Central memory CD8-positive, alpha-beta T cell (primary cell): ENCODE data around the gene CNTN4.

Experiments
- ATAC-seq: fragments of 150-1000 bp; cut with Tn5 transposase; replicated peaks from 2 replicates; pipeline ENCODE4 v1.10.0; 2022; ENCODE audit warnings: mild to moderate bottlenecking, moderate FRiP score, moderate number of reproducible peaks; ENCODE audit not compliant: poor library complexity, severe bottlenecking; ENCODE audit errors: extremely low read depth
- DNase-seq, 2 donors: peaks; one replicate each; pipeline ENCODE4 v3.0.0; 2021; ENCODE audit warnings: low spot score in 2 of 2
- H3K27ac Mint-ChIP-seq: one replicate; pipeline ENCODE4 v1.8.0; 2022; ENCODE audit warnings: low read depth, mild to moderate bottlenecking, moderate library complexity, mixed read lengths
- H3K27me3 Mint-ChIP-seq: one replicate; pipeline ENCODE4 v1.8.0; 2022; ENCODE audit warnings: mixed read lengths
- H3K36me3 Mint-ChIP-seq: one replicate; pipeline ENCODE4 v1.8.0; 2022; ENCODE audit warnings: mild to moderate bottlenecking, moderate library complexity, mixed read lengths; ENCODE audit not compliant: insufficient read depth
- H3K4me1 Mint-ChIP-seq: one replicate; pipeline ENCODE4 v1.8.0; 2022; ENCODE audit warnings: mixed read lengths
- H3K4me3 Mint-ChIP-seq: one replicate; pipeline ENCODE4 v1.8.0; 2022; ENCODE audit warnings: mild to moderate bottlenecking, moderate library complexity, mixed read lengths
- H3K9me3 Mint-ChIP-seq: one replicate; pipeline ENCODE4 v1.8.0; 2022; ENCODE audit warnings: mixed read lengths

Gene CNTN4

GRCh38 chr3:2826453-2826852 is 727.8 kb downstream of the CNTN4 start:
- no peaks in the 10 kb centered on the region for H3K4me1 Mint-ChIP-seq
- no peak overlapping the region for H3K27ac Mint-ChIP-seq
- DNase-seq (no peak), ATAC-seq (no peak)
- no peaks in the 10 kb centered on the region for H3K27me3 Mint-ChIP-seq
- H3K9me3 Mint-ChIP-seq = no peaks in the 10 kb centered on the region
- H3K4me3 Mint-ChIP-seq = no peak overlapping the region
- peaks cover 2% of the 10 kb centered on the region for H3K36me3 Mint-ChIP-seq

GRCh38 chr3:2837239-2837638 is 738.6 kb downstream of the CNTN4 start:
- Mint-ChIP-seq H3K4me3 (no peak overlapping the region), H3K27ac (no peak overlapping the region), H3K36me3 (no peaks in the 10 kb centered on the region), H3K4me1 (no peaks in the 10 kb centered on the region), H3K27me3 (peaks cover 5% of the 10 kb centered on the region), H3K9me3 (no peaks in the 10 kb centered on the region)
- ATAC-seq = no peak
- DNase-seq = no peak

- Mint-ChIP-seq H3K4me3 (no peak overlapping the region), H3K27ac (no peak overlapping the region), H3K36me3 (no peaks in the 10 kb centered on the region), H3K4me1 (no peaks in the 10 kb centered on the region), H3K9me3 (no peaks in the 10 kb centered on the region), H3K27me3 (no peaks in the 10 kb centered on the region)
- DNase-seq = no peak
- ATAC-seq = no peak
Observed at GRCh38 chr3:2837910-2838309, 739.2 kb downstream of the CNTN4 start.

- DNase-seq = no peak
- ATAC-seq = no peak
- Mint-ChIP-seq H3K9me3 (no peaks in the 10 kb centered on the region), H3K27me3 (no peaks in the 10 kb centered on the region), H3K36me3 (no peaks in the 10 kb centered on the region), H3K4me1 (no peaks in the 10 kb centered on the region), H3K4me3 (no peak overlapping the region), H3K27ac (no peak overlapping the region)
Observed at GRCh38 chr3:2838546-2839157, 740.0 kb downstream of the CNTN4 start.

GRCh38 chr3:2839876-2840275 is 741.2 kb downstream of the CNTN4 start:
- Mint-ChIP-seq H3K27ac (no peak overlapping the region), H3K36me3 (no peaks in the 10 kb centered on the region), H3K27me3 (peaks cover 6% of the 10 kb centered on the region), H3K4me3 (no peak overlapping the region), H3K9me3 (peaks cover 6% of the 10 kb centered on the region), H3K4me1 (no peaks in the 10 kb centered on the region)
- DNase-seq (no peak), ATAC-seq (no peak)

- Mint-ChIP-seq H3K4me3 (no peak overlapping the region), H3K4me1 (no peaks in the 10 kb centered on the region), H3K27ac (no peak overlapping the region), H3K36me3 (no peaks in the 10 kb centered on the region), H3K9me3 (peaks cover 6% of the 10 kb centered on the region), H3K27me3 (peaks cover 16% of the 10 kb centered on the region)
- ATAC-seq (no peak), DNase-seq (no peak)
Observed at GRCh38 chr3:2847062-2847841, 748.6 kb downstream of the CNTN4 start.

GRCh38 chr3:2849092-2849491 is 750.4 kb downstream of the CNTN4 start:
- H3K27ac Mint-ChIP-seq = no peak overlapping the region
- no peak for DNase-seq
- peaks cover 6% of the 10 kb centered on the region for H3K9me3 Mint-ChIP-seq
- peaks cover 14% of the 10 kb centered on the region for H3K27me3 Mint-ChIP-seq
- H3K4me3 Mint-ChIP-seq = no peak overlapping the region
- no peak for ATAC-seq
- H3K36me3 Mint-ChIP-seq = no peaks in the 10 kb centered on the region
- no peaks in the 10 kb centered on the region for H3K4me1 Mint-ChIP-seq

GRCh38 chr3:2850701-2851100 is 752.0 kb downstream of the CNTN4 start:
- Mint-ChIP-seq H3K4me1 (no peaks in the 10 kb centered on the region), H3K36me3 (no peaks in the 10 kb centered on the region), H3K27ac (no peak overlapping the region), H3K4me3 (no peak overlapping the region), H3K27me3 (peaks cover 10% of the 10 kb centered on the region), H3K9me3 (no peaks in the 10 kb centered on the region)
- DNase-seq (no peak), ATAC-seq (no peak)

GRCh38 chr3:2851361-2851760 is 752.7 kb downstream of the CNTN4 start:
- no peak overlapping the region for H3K4me3 Mint-ChIP-seq
- no peak for DNase-seq
- H3K27me3 Mint-ChIP-seq = peaks cover 10% of the 10 kb centered on the region
- ATAC-seq = no peak
- no peaks in the 10 kb centered on the region for H3K9me3 Mint-ChIP-seq
- H3K27ac Mint-ChIP-seq = no peak overlapping the region
- peaks cover 6% of the 10 kb centered on the region for H3K4me1 Mint-ChIP-seq
- H3K36me3 Mint-ChIP-seq = no peaks in the 10 kb centered on the region

- ATAC-seq (no peak), DNase-seq (no peak)
- Mint-ChIP-seq H3K9me3 (no peaks in the 10 kb centered on the region), H3K4me3 (no peak overlapping the region), H3K27ac (no peak overlapping the region), H3K27me3 (peaks cover 10% of the 10 kb centered on the region), H3K4me1 (peaks cover 11% of the 10 kb centered on the region), H3K36me3 (no peaks in the 10 kb centered on the region)
Observed at GRCh38 chr3:2851835-2852234, 753.2 kb downstream of the CNTN4 start.

- no peak overlapping the region for H3K4me3 Mint-ChIP-seq
- ATAC-seq = no peak
- no peaks in the 10 kb centered on the region for H3K9me3 Mint-ChIP-seq
- H3K27me3 Mint-ChIP-seq = peaks cover under 1% of the 10 kb centered on the region
- no peaks in the 10 kb centered on the region for H3K36me3 Mint-ChIP-seq
- DNase-seq = no peak
- H3K27ac Mint-ChIP-seq = no peak overlapping the region
- peaks cover 12% of the 10 kb centered on the region for H3K4me1 Mint-ChIP-seq
Observed at GRCh38 chr3:2853651-2854050, 755.0 kb downstream of the CNTN4 start.

GRCh38 chr3:2856138-2857133 is 757.8 kb downstream of the CNTN4 start:
- no peaks in the 10 kb centered on the region for H3K9me3 Mint-ChIP-seq
- DNase-seq = no peak
- no peaks in the 10 kb centered on the region for H3K36me3 Mint-ChIP-seq
- H3K27me3 Mint-ChIP-seq = no peaks in the 10 kb centered on the region
- ATAC-seq = peak; percentile 32
- peaks cover 12% of the 10 kb centered on the region for H3K4me1 Mint-ChIP-seq
- H3K4me3 Mint-ChIP-seq = no peak overlapping the region
- H3K27ac Mint-ChIP-seq = peak overlapping the region; percentile 80
